H9 (cell line): ENCODE measurements around the gene SOHLH1. TPM values are rescaled to one million over a fixed set of nuclear protein-coding genes. Genes with fewer than 3 reads are reported as not detected.

Source experiments
- DNase-seq: peaks from one replicate; pipeline ENCODE4 v3.0.0-alpha.2; 2017
- H2AFZ ChIP-seq: one replicate; pipeline ENCODE4 v1.6.1; 2013; ENCODE audit warnings: mild to moderate bottlenecking, low read length, control low read depth, moderate library complexity
- H2AK5ac ChIP-seq: 2 replicates; pipeline ENCODE4 v1.6.1; 2013; ENCODE audit warnings: low read length, control low read depth, mixed read lengths; ENCODE audit not compliant: insufficient read length
- H2BK120ac ChIP-seq: one replicate; pipeline ENCODE4 v1.6.1; 2013; ENCODE audit warnings: low read depth, mild to moderate bottlenecking, low read length, control low read depth, inconsistent platforms; ENCODE audit not compliant: poor library complexity, severe bottlenecking
- H2BK12ac ChIP-seq: 2 replicates; pipeline ENCODE4 v1.6.1; 2013; ENCODE audit warnings: low read length, control low read depth, mixed read lengths, low read depth; ENCODE audit not compliant: insufficient read length
- H2BK15ac ChIP-seq: 2 replicates; pipeline ENCODE4 v1.6.1; 2013; ENCODE audit warnings: low read depth, low read length, control low read depth
- H2BK20ac ChIP-seq: one replicate; pipeline ENCODE4 v1.6.1; 2013; ENCODE audit warnings: low read depth, mild to moderate bottlenecking, low read length, control low read depth, inconsistent platforms; ENCODE audit not compliant: poor library complexity, severe bottlenecking
- H2BK5ac ChIP-seq: 2 replicates; pipeline ENCODE4 v1.6.1; 2013; ENCODE audit warnings: low read length, control low read depth, mixed read lengths; ENCODE audit not compliant: insufficient read length
- H3K14ac ChIP-seq: 2 replicates; pipeline ENCODE4 v1.6.1; 2013; ENCODE audit warnings: low read length, control low read depth; ENCODE audit not compliant: insufficient read depth
- H3K18ac ChIP-seq: 2 replicates; pipeline ENCODE4 v1.6.1; 2013; ENCODE audit warnings: low read depth, mild to moderate bottlenecking, mixed read lengths, low read length, control low read depth; ENCODE audit not compliant: insufficient read length
- H3K23ac ChIP-seq: 2 replicates; pipeline ENCODE4 v1.6.1; 2013; ENCODE audit warnings: low read length, control low read depth, mixed read lengths, low read depth; ENCODE audit not compliant: insufficient read length
- H3K23me2 ChIP-seq: 2 replicates; pipeline ENCODE4 v1.6.1; 2013; ENCODE audit warnings: low read depth, mild to moderate bottlenecking, mixed read lengths, low read length, control low read depth; ENCODE audit not compliant: insufficient read length, poor library complexity, severe bottlenecking
- H3K27ac ChIP-seq: 2 replicates; pipeline ENCODE4 v1.5.1; 2013; ENCODE audit warnings: low read length, control low read depth, mixed read lengths, low read depth; ENCODE audit not compliant: insufficient read length
- H3K27me3 ChIP-seq: 2 replicates; pipeline ENCODE4 v1.6.1; 2013; ENCODE audit warnings: low read length, control low read depth, inconsistent platforms; ENCODE audit not compliant: insufficient read depth
- H3K4ac ChIP-seq: 2 replicates; pipeline ENCODE4 v1.6.1; 2013; ENCODE audit warnings: low read depth, mild to moderate bottlenecking, control low read depth, inconsistent platforms, low read length, moderate library complexity
- H3K4me1 ChIP-seq: 2 replicates; pipeline ENCODE4 v1.6.1; 2013; ENCODE audit warnings: low read length, control low read depth, inconsistent platforms; ENCODE audit not compliant: insufficient read depth
- H3K4me2 ChIP-seq: 2 replicates; pipeline ENCODE4 v1.6.1; 2013; ENCODE audit warnings: low read length, control low read depth, mixed read lengths; ENCODE audit not compliant: insufficient read length, insufficient read depth
- H3K56ac ChIP-seq: 2 replicates; pipeline ENCODE4 v1.6.1; 2013; ENCODE audit warnings: low read depth, mild to moderate bottlenecking, mixed read lengths, low read length, control low read depth; ENCODE audit not compliant: insufficient read length
- H3K79me1 ChIP-seq: 2 replicates; pipeline ENCODE4 v1.6.1; 2013; ENCODE audit warnings: low read depth, mild to moderate bottlenecking, moderate library complexity, low read length, control low read depth, inconsistent platforms; ENCODE audit not compliant: insufficient read depth, poor library complexity, severe bottlenecking
- H3K79me2 ChIP-seq: 2 replicates; pipeline ENCODE4 v1.6.1; 2013; ENCODE audit warnings: low read length, control low read depth, inconsistent platforms; ENCODE audit not compliant: insufficient read depth
- H3K9ac ChIP-seq: 2 replicates; pipeline ENCODE4 v1.6.1; 2013; ENCODE audit warnings: low read length, control low read depth, mixed read lengths; ENCODE audit not compliant: insufficient read length; ENCODE audit errors: extremely low read depth
- H3K9me3 ChIP-seq: one replicate; pipeline ENCODE4 v1.6.1; 2013; ENCODE audit warnings: low read depth, low read length, inconsistent platforms; ENCODE audit not compliant: control insufficient read depth
- H3T11ph ChIP-seq: one replicate; pipeline ENCODE4 v1.6.1; 2013; ENCODE audit warnings: mild to moderate bottlenecking, low read length, control low read depth, inconsistent platforms
- H4K20me1 ChIP-seq: one replicate; pipeline ENCODE4 v1.6.1; 2013; ENCODE audit not compliant: control insufficient read depth, insufficient read length, insufficient read depth
- H4K5ac ChIP-seq: 2 replicates; pipeline ENCODE4 v1.6.1; 2013; ENCODE audit warnings: low read depth, mild to moderate bottlenecking, mixed read lengths, low read length, control low read depth; ENCODE audit not compliant: insufficient read length
- H4K8ac ChIP-seq: replicated peaks from 2 replicates; pipeline ENCODE4 v1.6.1; 2013; ENCODE audit warnings: low read length, control low read depth, mixed read lengths, low read depth; ENCODE audit not compliant: insufficient read length
- H4K91ac ChIP-seq: 2 replicates; pipeline ENCODE4 v1.6.1; 2013; ENCODE audit warnings: low read depth, mild to moderate bottlenecking, moderate library complexity, mixed read lengths, low read length, control low read depth; ENCODE audit not compliant: insufficient read length
- H3K27ac Mint-ChIP-seq, 3 experiments: 2 replicates in 2 of 3; 3 replicates in 1 of 3; pipeline ENCODE4 v1.8.0; 2020 to 2021; ENCODE audit warnings: mixed read lengths in 3 of 3, mild to moderate bottlenecking in 1 of 3, moderate library complexity in 1 of 3
- H3K27me3 Mint-ChIP-seq: 2 replicates; pipeline ENCODE4 v1.8.0; 2021; ENCODE audit warnings: low read depth, mild to moderate bottlenecking, moderate library complexity, mixed read lengths
- H3K36me3 Mint-ChIP-seq, 3 experiments: 2 replicates in 2 of 3; 3 replicates in 1 of 3; pipeline ENCODE4 v1.8.0; 2020 to 2021; ENCODE audit warnings: low read depth in 3 of 3, mixed read lengths in 3 of 3; ENCODE audit not compliant: insufficient read depth in 1 of 3
- H3K4me1 Mint-ChIP-seq, 2 experiments: 2 replicates each; pipeline ENCODE4 v1.8.0; 2020; ENCODE audit warnings: mixed read lengths in 2 of 2
- H3K4me3 Mint-ChIP-seq, 2 experiments: 2 replicates in 1 of 2; 3 replicates in 1 of 2; pipeline ENCODE4 v1.8.0; 2020 to 2021; ENCODE audit warnings: mild to moderate bottlenecking in 2 of 2, mixed read lengths in 2 of 2, moderate library complexity in 1 of 2
- H3K9me3 Mint-ChIP-seq, 2 experiments: 2 replicates in 1 of 2; 3 replicates in 1 of 2; pipeline ENCODE4 v1.8.0; 2020; ENCODE audit warnings: mild to moderate bottlenecking in 2 of 2, mixed read lengths in 2 of 2, moderate library complexity in 1 of 2
- WGBS: extraction: QIAGEN DNeasy Blood & Tissue Kit; methylation state at CpG from one replicate; pipeline ENCODE4 v1.1.7; 2013; ENCODE audit warnings: missing lambda C conversion rate, low lambda C conversion rate, mixed read lengths; ENCODE audit not compliant: insufficient read length; ENCODE audit errors: extremely low coverage; 5-methylcytosine and 5-hydroxymethylcytosine counted together
- total RNA-seq: library from RNA; stranded (reverse); gene quantifications from 2 replicates; pipeline ENCODE4 v1.2.1, GENCODE V29; 2021
- TF ChIP-seq, protein P1 (sequence below): fragments of 200-600 bp; sonication (generic); conservative IDR thresholded peaks from 3 replicates; pipeline ENCODE4 v1.8.0; 2021; ENCODE audit warnings: antibody characterized with exemption, mild to moderate bottlenecking

Gene SOHLH1
- total RNA-seq, 1 experiment from 2014 or later: not detected

DNA sequence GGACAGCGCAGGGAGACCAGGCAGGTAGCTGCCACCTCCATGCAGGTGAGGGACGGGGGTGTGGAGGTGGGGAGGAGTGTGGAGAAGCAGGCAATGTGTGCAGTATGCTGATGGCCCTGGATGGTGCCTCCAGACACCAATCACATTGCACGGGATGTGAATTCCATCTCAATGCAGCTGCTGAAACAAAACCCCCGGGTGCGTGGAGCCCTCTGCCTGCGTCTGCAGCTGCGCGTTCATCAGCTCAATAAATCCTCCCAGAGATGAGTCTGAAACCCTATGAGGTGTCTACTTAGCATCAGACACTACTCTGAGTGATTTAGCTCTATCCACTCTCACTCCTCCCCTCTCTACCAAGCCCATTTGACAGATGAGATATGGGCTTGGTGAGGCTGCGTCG lies 10.3 kb downstream of the SOHLH1 start:
- Histone ChIP-seq H4K91ac (no peak overlapping the region), H4K8ac (no peak overlapping the region), H3K27me3 (no peaks in the 10 kb centered on the region), H3K23ac (no peak overlapping the region), H2BK15ac (no peak overlapping the region), H4K5ac (no peak overlapping the region), H3K14ac (peak overlapping the region; percentile 17; the same call in 1 of the 2 replicates), H3K79me2 (no peaks in the 10 kb centered on the region), H3K79me1 (no peaks in the 10 kb centered on the region), H2BK12ac (no peak overlapping the region), H2AK5ac (no peak overlapping the region), H2BK120ac (no peak overlapping the region), H2BK20ac (no peak overlapping the region), H3K18ac (no peak overlapping the region), H3T11ph (no peak overlapping the region), H3K27ac (no peak overlapping the region), H2BK5ac (no peak overlapping the region), H3K9ac (no peak overlapping the region), H3K9me3 (no peaks in the 10 kb centered on the region), H3K56ac (no peak overlapping the region), H4K20me1 (no peaks in the 10 kb centered on the region), H3K23me2 (no peaks in the 10 kb centered on the region), H3K4me2 (no peak overlapping the region), H2AFZ (no peak overlapping the region), H3K4me1 (no peaks in the 10 kb centered on the region), H3K4ac (no peak overlapping the region)
- H3K9me3 Mint-ChIP-seq: no peaks in the 10 kb centered on the region; a peak in 1 of 5 replicates
- no peak overlapping the region for H3K4me3 Mint-ChIP-seq
- peaks cover 2% of the 10 kb centered on the region; the same call in 1 of the 2 replicates for H3K27me3 Mint-ChIP-seq
- peaks cover 6 to 8% of the 10 kb centered on the region in 2 experiments for H3K4me1 Mint-ChIP-seq
- WGBS: no CpG with 5 or more reads among the region's 10 CpGs
- no peaks in the 10 kb centered on the region; a peak in 1 of 7 replicates for H3K36me3 Mint-ChIP-seq
- TF ChIP-seq, protein P1, sequence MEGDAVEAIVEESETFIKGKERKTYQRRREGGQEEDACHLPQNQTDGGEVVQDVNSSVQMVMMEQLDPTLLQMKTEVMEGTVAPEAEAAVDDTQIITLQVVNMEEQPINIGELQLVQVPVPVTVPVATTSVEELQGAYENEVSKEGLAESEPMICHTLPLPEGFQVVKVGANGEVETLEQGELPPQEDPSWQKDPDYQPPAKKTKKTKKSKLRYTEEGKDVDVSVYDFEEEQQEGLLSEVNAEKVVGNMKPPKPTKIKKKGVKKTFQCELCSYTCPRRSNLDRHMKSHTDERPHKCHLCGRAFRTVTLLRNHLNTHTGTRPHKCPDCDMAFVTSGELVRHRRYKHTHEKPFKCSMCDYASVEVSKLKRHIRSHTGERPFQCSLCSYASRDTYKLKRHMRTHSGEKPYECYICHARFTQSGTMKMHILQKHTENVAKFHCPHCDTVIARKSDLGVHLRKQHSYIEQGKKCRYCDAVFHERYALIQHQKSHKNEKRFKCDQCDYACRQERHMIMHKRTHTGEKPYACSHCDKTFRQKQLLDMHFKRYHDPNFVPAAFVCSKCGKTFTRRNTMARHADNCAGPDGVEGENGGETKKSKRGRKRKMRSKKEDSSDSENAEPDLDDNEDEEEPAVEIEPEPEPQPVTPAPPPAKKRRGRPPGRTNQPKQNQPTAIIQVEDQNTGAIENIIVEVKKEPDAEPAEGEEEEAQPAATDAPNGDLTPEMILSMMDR: no peak
- no peak for DNase-seq
- no peak overlapping the region for H3K27ac Mint-ChIP-seq
